Uterus (tissue), 4 donors: ENCODE results near the gene PLEK2. TPM values are rescaled to one million over a fixed set of nuclear protein-coding genes. Genes with fewer than 3 reads are reported as not detected.

Experiments used
- DNase-seq, 2 donors: peaks; one replicate each; pipeline ENCODE4 v3.0.0-alpha.2; 2019 to 2020
- H3K27ac ChIP-seq, 2 donors: fragments of 200-600 bp; sonication (generic); 1 replicate in 1 of 2; 2 replicates in 1 of 2; pipeline ENCODE4 v1.5.1; 2016 to 2018
- H3K27me3 ChIP-seq, 2 donors: fragments of 200-600 bp; sonication (generic); one replicate each; pipeline ENCODE4 v1.5.1; 2018 to 2019; ENCODE audit warnings: control low read depth in 1 of 2
- H3K36me3 ChIP-seq, 2 donors: fragments of 200-600 bp; sonication (generic); one replicate each; pipeline ENCODE4 v1.5.1; 2019; ENCODE audit warnings: control low read depth in 1 of 2
- H3K4me1 ChIP-seq, 2 donors: fragments of 200-600 bp; sonication (generic); one replicate each; pipeline ENCODE4 v1.5.1; 2018 to 2019; ENCODE audit warnings: control low read depth in 1 of 2
- H3K4me3 ChIP-seq, 2 donors: fragments of 200-600 bp; sonication (generic); 1 replicate in 1 of 2; 2 replicates in 1 of 2; pipeline ENCODE4 v1.5.1; 2018 to 2019; ENCODE audit warnings: mild to moderate bottlenecking in 1 of 2
- H3K9me3 ChIP-seq, 2 donors: fragments of 200-600 bp; sonication (generic); one replicate each; pipeline ENCODE4 v1.5.1; 2019; ENCODE audit warnings: control low read depth in 1 of 2
- POLR2A ChIP-seq, 2 donors: fragments of 450-650 bp; IDR thresholded peaks; one replicate each; pipeline ENCODE4 v1.6.1; 2016; ENCODE audit warnings: antibody characterized with exemption in 2 of 2, mild to moderate bottlenecking in 1 of 2, moderate library complexity in 1 of 2
- intact Hi-C: fragments of 100-400 bp; cut with DNase I; formaldehyde crosslinking; loops from one replicate; pipeline ENCODE4 v1.15.1; 2023; ENCODE audit warnings: low total_unique reads
- total RNA-seq, 4 donors: library from RNA; depleted of rRNA in 3 of 4; stranded (reverse); fragments of >200 nt in 3 of 4; gene quantifications; one replicate each; pipeline versions ENCODE4 v1.1.0 to v1.2.4, GENCODE V29; 2014 to 2023
- TF ChIP-seq, protein P1 (sequence below), 4 experiments: fragments of 200-600 bp in 2 of 4; fragments of 450-650 bp in 2 of 4; sonication (generic) in 2 of 4; IDR thresholded peaks; one replicate each; pipeline ENCODE4 v1.5.1; 2016 to 2019; ENCODE audit warnings: antibody characterized with exemption in 4 of 4, mild to moderate bottlenecking in 2 of 4, moderate library complexity in 1 of 4
- donor health status: DM: yes; HTN: yes; CAD: no.

The PLEK2 gene
- total RNA-seq, 4 donors from 2014 or later, result 1.5 TPM; not detected in 3

DNA sequence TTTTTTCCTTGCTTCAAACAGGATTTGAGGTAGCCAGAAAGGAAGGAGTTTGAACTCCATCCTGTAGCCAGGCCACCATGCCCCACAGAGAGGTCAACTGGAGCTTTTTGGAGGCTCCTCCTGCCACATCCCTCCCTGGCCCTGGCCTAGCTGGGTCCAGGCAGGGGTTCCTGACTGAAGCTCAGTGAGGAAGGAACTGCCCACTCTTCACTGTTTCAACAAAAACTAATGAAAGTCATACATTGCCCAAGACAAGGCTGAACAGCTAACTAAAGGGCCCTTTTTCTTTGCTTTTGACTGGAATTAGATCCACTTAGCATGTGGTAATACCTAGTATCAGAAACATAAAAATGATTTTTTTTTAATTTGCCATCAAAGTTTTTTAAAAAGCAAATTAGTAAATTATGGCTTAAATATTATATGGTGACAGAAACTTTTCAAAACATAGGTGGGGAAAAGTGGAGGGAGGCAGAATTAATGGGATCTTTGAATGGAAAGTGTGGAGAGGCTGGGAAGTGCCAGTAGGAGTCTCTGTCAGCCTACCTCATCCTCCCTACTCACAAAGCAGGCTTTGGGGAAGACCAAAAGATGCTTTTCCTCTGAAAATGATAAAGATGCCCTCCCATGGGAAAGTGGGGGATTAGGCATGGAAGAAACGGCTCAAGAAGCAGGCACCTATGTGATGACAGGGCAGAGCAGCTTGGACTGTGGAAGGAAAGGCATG, 22.0 kb downstream of the PLEK2 start:
- intact Hi-C loops, result no loop called here
- no peak overlapping the region for H3K4me3 ChIP-seq
- no peaks in the 10 kb centered on the region for H3K36me3 ChIP-seq
- no peaks in the 10 kb centered on the region for H3K9me3 ChIP-seq
- no peak for DNase-seq
- no peaks in the 10 kb centered on the region for H3K4me1 ChIP-seq
- H3K27me3 ChIP-seq, result no peaks in the 10 kb centered on the region
- TF ChIP-seq, protein P1, sequence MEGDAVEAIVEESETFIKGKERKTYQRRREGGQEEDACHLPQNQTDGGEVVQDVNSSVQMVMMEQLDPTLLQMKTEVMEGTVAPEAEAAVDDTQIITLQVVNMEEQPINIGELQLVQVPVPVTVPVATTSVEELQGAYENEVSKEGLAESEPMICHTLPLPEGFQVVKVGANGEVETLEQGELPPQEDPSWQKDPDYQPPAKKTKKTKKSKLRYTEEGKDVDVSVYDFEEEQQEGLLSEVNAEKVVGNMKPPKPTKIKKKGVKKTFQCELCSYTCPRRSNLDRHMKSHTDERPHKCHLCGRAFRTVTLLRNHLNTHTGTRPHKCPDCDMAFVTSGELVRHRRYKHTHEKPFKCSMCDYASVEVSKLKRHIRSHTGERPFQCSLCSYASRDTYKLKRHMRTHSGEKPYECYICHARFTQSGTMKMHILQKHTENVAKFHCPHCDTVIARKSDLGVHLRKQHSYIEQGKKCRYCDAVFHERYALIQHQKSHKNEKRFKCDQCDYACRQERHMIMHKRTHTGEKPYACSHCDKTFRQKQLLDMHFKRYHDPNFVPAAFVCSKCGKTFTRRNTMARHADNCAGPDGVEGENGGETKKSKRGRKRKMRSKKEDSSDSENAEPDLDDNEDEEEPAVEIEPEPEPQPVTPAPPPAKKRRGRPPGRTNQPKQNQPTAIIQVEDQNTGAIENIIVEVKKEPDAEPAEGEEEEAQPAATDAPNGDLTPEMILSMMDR (IDR thresholded peaks at IDR 0.05), result no peak
- TF ChIP-seq POLR2A (IDR thresholded peaks at IDR 0.05), result no peak
- no peak overlapping the region for H3K27ac ChIP-seq

DNA sequence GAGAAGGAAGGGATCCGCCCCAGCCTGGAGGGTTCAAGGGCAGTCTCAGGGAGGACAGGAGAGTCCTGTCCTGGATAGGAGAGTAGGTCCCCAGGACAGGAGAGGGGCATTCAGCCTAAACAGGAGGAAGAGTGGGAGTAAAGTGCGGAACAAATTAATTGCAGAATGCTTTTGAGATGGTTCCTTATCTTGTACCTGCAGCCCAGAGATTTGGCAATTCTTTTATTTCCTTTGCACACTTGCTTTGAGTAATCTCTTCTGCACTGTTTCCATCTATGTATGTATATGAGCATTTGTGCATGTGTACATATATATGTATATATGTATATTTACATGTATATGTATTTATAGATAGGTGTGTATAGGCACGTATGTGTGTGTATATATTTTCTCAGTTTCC, 22.7 kb downstream of the PLEK2 start:
- Histone ChIP-seq H3K4me3 (no peak overlapping the region), H3K27ac (no peak overlapping the region), H3K9me3 (no peaks in the 10 kb centered on the region), H3K27me3 (no peaks in the 10 kb centered on the region), H3K4me1 (no peaks in the 10 kb centered on the region), H3K36me3 (no peaks in the 10 kb centered on the region)
- no peak for TF ChIP-seq POLR2A (IDR thresholded peaks at IDR 0.05)
- TF ChIP-seq, protein P1 (IDR thresholded peaks at IDR 0.05), result no peak
- intact Hi-C loops, result no loop called here
- DNase-seq, result no peak

DNA sequence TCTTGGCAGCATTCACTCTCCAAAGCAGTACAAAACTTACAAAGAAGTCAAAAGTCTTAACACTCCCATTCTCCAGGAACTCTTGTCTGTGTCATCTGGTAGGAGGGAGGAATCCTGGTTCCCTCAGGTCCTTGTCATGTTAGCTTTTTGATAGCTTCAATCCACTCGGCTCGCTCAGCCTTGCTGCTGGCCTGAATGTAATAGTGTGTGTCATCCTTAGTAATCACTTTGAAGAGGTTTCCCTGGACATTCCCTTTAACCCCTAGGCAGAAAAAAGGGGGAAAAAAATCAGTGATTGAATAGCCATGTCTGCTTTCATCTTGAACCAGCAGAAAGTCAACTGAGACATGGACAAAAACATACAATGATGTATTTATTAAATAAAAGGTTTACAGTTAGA, 24.8 kb downstream of the PLEK2 start:
- intact Hi-C loops, result no loop called here
- H3K36me3 ChIP-seq, result no peaks in the 10 kb centered on the region
- no peak for TF ChIP-seq POLR2A (IDR thresholded peaks at IDR 0.05)
- TF ChIP-seq, protein P1 (IDR thresholded peaks at IDR 0.05), result no peak
- H3K27ac ChIP-seq, result no peak overlapping the region
- no peaks in the 10 kb centered on the region for H3K27me3 ChIP-seq
- H3K4me1 ChIP-seq, result no peaks in the 10 kb centered on the region
- H3K4me3 ChIP-seq, result no peak overlapping the region
- no peaks in the 10 kb centered on the region for H3K9me3 ChIP-seq
- DNase-seq, result no peak

DNA sequence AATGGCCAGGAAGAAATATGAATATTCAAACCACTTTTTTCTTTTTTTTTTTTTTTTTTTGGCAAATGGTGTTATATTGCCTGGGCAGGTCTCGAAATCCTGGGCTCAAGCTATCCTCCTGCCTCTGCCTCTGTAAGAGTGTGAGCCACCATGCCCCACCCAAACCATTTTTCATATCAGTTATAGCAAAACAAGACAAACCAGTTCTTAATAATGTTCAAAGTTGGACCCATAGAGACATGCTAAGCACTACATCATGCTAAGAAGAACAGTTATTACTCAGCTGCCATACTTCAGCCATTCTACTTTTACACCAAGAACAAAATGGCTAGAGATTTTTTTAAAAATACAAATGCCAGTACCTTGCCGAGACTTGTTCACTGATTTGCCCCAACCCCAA, 26.3 kb downstream of the PLEK2 start:
- TF ChIP-seq POLR2A (IDR thresholded peaks at IDR 0.05), result no peak
- TF ChIP-seq, protein P1 (IDR thresholded peaks at IDR 0.05), result no peak
- Histone ChIP-seq H3K9me3 (no peaks in the 10 kb centered on the region), H3K4me1 (no peaks in the 10 kb centered on the region), H3K27ac (no peak overlapping the region), H3K27me3 (no peaks in the 10 kb centered on the region), H3K4me3 (no peak overlapping the region), H3K36me3 (no peaks in the 10 kb centered on the region)
- intact Hi-C loops, result no loop called here
- no peak for DNase-seq

DNA sequence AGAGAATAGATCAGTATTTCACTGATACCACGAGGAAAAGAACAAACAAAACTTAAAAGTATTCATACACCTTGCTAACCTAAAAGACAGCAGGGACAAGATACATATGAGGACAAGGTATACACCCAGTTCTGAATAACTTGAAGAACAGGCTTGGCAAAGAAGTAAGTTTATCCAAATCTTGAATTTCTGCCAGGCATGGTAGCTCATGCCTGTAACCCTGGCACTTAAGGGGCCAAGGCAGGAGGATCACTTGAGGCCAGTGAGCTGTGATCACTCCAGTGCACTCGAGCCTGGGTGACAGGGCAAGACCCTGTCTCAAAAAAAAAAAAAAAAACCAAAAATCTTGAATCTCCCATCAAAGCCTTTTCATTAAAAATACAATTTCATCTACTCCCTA, 26.8 kb downstream of the PLEK2 start:
- Histone ChIP-seq H3K36me3 (no peaks in the 10 kb centered on the region), H3K27ac (no peak overlapping the region), H3K4me3 (no peak overlapping the region), H3K4me1 (no peaks in the 10 kb centered on the region), H3K27me3 (no peaks in the 10 kb centered on the region), H3K9me3 (no peaks in the 10 kb centered on the region)
- TF ChIP-seq, protein P1 (IDR thresholded peaks at IDR 0.05), result no peak
- no peak for TF ChIP-seq POLR2A (IDR thresholded peaks at IDR 0.05)
- intact Hi-C loops, result no loop called here
- DNase-seq, result no peak
